ENCODE measurements around the gene TTC21A. TPM values are rescaled to one million over a fixed set of nuclear protein-coding genes. Genes with fewer than 3 reads are reported as not detected.

Gene TTC21A
- total and polyA plus RNA-seq, 7 donors, result 0.60 to 7.1 (median 4.3) TPM

DNA sequence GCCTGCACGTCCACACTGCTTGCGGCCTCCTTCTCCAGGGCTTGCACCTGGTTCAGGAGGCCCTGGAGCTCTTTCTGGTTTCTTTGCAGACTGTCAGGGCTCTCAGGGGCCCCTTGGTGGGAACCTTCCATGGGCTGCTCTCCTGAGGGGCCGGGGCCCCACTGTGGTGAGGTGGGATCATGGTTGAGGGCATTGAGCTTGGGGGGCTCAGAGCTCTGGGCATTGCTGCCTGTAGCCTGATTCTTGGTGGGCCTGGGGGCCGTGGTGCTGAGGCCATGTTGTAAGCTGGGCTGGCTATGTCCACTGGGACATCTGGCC lies 77.4 kb downstream of the TTC21A start:
- WGBS, 2 donors, result 96% methylated on average over 4 of the region's 4 CpGs
- Histone ChIP-seq H3K36me3 (no peaks in the 10 kb centered on the region), H3K27ac (no peak overlapping the region), H3K27me3 (no peaks in the 10 kb centered on the region), H3K9me3 (no peaks in the 10 kb centered on the region), H3K4me1 (peaks cover 0 to 39% (median 15%) of the 10 kb centered on the region in 4 donors), H3K4me3 (no peak overlapping the region)
- DNase-seq, result no peak
- intact Hi-C loops (cut with DNase I), result no loop called here
- TF ChIP-seq, protein P1, sequence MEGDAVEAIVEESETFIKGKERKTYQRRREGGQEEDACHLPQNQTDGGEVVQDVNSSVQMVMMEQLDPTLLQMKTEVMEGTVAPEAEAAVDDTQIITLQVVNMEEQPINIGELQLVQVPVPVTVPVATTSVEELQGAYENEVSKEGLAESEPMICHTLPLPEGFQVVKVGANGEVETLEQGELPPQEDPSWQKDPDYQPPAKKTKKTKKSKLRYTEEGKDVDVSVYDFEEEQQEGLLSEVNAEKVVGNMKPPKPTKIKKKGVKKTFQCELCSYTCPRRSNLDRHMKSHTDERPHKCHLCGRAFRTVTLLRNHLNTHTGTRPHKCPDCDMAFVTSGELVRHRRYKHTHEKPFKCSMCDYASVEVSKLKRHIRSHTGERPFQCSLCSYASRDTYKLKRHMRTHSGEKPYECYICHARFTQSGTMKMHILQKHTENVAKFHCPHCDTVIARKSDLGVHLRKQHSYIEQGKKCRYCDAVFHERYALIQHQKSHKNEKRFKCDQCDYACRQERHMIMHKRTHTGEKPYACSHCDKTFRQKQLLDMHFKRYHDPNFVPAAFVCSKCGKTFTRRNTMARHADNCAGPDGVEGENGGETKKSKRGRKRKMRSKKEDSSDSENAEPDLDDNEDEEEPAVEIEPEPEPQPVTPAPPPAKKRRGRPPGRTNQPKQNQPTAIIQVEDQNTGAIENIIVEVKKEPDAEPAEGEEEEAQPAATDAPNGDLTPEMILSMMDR (IDR thresholded peaks at IDR 0.05), result no peak
- TF ChIP-seq EP300 (IDR thresholded peaks at IDR 0.05) (no peak), POLR2A (IDR thresholded peaks at IDR 0.05) (no peak), POLR2AphosphoS5 (IDR thresholded peaks at IDR 0.05) (no peak)

DNA sequence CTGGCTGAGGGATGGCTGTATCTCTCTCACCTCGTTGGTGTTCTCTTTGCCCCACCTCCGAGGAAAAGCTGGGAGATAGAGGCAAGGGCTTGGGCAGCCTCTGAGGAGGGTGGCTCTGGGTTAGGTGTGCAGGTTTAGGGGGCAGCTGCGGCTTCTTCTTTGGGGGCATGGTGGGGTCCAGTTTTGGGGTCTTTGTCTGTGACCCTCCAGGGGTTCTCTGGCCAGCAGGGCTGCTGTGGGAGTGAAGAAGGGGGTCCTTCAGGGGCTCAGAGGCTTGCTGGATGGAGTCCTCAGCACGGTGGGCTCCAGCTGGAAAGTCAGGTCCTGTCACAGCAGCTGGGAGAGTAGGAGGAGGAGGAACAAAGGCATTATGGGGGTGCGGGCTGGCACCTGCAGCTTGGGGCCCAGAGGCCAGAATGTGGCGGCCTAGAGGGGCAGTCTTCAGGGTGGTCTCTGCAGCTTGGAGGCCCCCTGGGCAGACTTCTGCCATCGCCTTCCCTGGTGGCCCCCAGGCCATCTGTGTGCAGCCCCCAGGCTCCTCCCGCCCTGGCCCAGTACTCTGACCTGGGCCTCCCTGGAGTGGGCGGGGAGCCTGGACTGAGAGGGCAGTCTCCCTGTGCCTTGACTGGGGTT lies 78.0 kb downstream of the TTC21A start:
- intact Hi-C loops (cut with DNase I), result no loop called here
- DNase-seq, result no peak
- H3K9me3 ChIP-seq, result no peaks in the 10 kb centered on the region
- no peak overlapping the region for H3K27ac ChIP-seq
- no peak overlapping the region for H3K4me3 ChIP-seq
- peaks cover 0 to 39% (median 12%) of the 10 kb centered on the region in 4 donors for H3K4me1 ChIP-seq
- H3K27me3 ChIP-seq, result no peaks in the 10 kb centered on the region
- TF ChIP-seq, protein P1 (IDR thresholded peaks at IDR 0.05), result no peak
- TF ChIP-seq POLR2AphosphoS5 (IDR thresholded peaks at IDR 0.05) (no peak), POLR2A (IDR thresholded peaks at IDR 0.05) (no peak), EP300 (IDR thresholded peaks at IDR 0.05) (no peak)
- no peaks in the 10 kb centered on the region for H3K36me3 ChIP-seq
- 90 to 93% methylated on average over 9 of the region's 9 CpGs for WGBS, 2 donors

DNA sequence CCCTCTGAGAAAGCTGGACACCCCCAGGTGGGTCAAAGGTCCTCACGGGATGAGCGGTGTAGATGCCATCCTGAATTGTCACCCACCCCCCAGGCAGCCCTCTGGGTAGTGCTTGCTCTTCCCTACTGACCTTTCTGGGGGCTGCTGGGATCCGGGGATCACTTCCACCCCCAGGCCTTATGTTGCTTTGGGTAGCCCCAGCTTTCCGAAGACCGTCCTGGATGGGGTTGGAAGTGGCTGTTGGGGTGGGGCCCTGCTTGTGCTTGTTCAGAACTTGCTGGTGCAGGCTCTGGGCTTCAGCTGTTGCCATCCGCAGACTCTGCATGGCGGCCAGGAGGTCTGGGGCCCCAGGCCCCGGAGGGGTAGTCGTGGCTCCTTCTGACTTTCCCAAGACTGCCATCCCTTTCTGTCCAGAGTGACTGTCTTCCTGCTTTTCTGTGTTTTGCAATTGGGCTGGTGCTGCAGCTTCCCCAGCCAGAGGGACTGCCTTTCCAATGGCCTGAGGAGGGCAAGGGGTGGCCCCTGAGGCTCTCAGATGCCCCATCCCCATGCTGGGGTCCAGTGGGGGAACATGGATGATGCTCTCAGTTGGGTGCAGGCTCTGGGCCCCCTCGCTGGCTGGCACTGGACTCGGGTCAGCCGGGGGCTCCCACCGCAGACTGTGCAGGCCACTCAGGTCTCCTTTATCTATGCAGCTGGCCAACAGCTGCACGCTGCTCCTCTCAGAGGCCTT lies 78.6 kb downstream of the TTC21A start:
- intact Hi-C loops (cut with DNase I), result no loop called here

DNA sequence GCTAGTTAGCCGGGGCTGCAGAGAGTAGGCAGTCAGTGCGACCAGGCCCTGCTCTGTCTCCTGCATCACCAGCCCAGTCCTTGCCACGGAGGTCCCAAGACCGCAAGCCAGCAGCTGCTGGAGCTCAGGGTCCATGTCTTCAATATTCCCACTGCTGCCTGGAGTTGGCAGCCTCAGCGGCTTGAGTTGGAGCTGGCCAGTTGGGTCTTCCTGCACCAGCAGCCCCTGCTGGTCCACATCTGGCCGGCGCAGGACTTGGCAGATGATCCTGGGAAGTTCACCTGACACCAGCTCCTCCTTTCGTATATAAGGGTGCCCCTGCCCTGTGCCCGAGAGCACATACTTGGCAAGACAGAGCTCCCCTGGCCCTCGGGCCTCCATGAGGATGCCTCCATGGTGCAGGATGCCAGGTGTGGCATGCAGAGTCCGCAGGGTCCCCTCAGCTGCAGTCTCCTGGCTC lies 79.2 kb downstream of the TTC21A start:
- no peaks in the 10 kb centered on the region for H3K9me3 ChIP-seq
- H3K4me3 ChIP-seq, result no peak overlapping the region
- intact Hi-C loops (cut with DNase I), result no loop called here
- no peaks in the 10 kb centered on the region for H3K36me3 ChIP-seq
- no peak for DNase-seq
- peaks cover 0 to 26% (median 8%) of the 10 kb centered on the region in 4 donors for H3K4me1 ChIP-seq
- H3K27me3 ChIP-seq, result no peaks in the 10 kb centered on the region
- no peak overlapping the region for H3K27ac ChIP-seq
- TF ChIP-seq POLR2AphosphoS5 (IDR thresholded peaks at IDR 0.05), result no peak
- TF ChIP-seq, protein P1 (IDR thresholded peaks at IDR 0.05), result no peak
- TF ChIP-seq POLR2A (IDR thresholded peaks at IDR 0.05), result no peak
- no peak for TF ChIP-seq EP300 (IDR thresholded peaks at IDR 0.05)
- 91 to 92% methylated on average over 11 of the region's 11 CpGs for WGBS, 2 donors

More for the DNA sequence above, 78.6 kb downstream of the TTC21A start:
- no peaks in the 10 kb centered on the region for H3K36me3 ChIP-seq
- no peak for DNase-seq
- WGBS, 2 donors, result 87 to 91% methylated on average over 14 of the region's 14 CpGs
- H3K4me3 ChIP-seq, result no peak overlapping the region
- no peaks in the 10 kb centered on the region for H3K27me3 ChIP-seq
- peaks cover 0 to 32% (median 10%) of the 10 kb centered on the region in 4 donors for H3K4me1 ChIP-seq
- H3K27ac ChIP-seq, result no peak overlapping the region
- TF ChIP-seq POLR2A (IDR thresholded peaks at IDR 0.05) (no peak), EP300 (IDR thresholded peaks at IDR 0.05) (no peak), POLR2AphosphoS5 (IDR thresholded peaks at IDR 0.05) (no peak)
- TF ChIP-seq, protein P1 (IDR thresholded peaks at IDR 0.05), result no peak
- no peaks in the 10 kb centered on the region for H3K9me3 ChIP-seq

Measured in sigmoid colon (tissue), 7 donors.